K562 (cell line): Measurements from ENCODE around the gene SYCP1. TPM values are rescaled to one million over a fixed set of nuclear protein-coding genes. Genes with fewer than 3 reads are reported as not detected.

Source experiments
- ATAC-seq: fragments of 200-7000 bp; cut with Tn5 transposase; 3 replicates; pipeline ENCODE4 v1.9.1; 2020; ENCODE audit warnings: moderate library complexity
- BruUV-seq: library from RNA; stranded (reverse); fragments of 400-500 nt; replicated peaks from 2 replicates; lab custom pipeline; 2021; lab: Mats Ljungman, UMichigan
- CTCF ChIA-PET: fragments of 300-600 bp; formaldehyde crosslinking; extraction: SDS; loops from one replicate; lab custom pipeline; 2021; ENCODE audit warnings: low intra/inter-chr PET ratio; lab: Yijun Ruan, JAX
- POLR2A ChIA-PET: fragments of 300-600, 350-650 bp; sonication (Branson Sonifier 250); formaldehyde crosslinking; extraction: SDS; loops from one replicate; lab custom pipeline; 2021; ENCODE audit warnings: antibody characterized with exemption, inconsistent platforms; lab: Yijun Ruan, JAX
- DNase-seq, 4 experiments: peaks; one replicate each; pipeline versions ENCODE4 v3.0.0 to v3.0.0-alpha.2; 2011 to 2018; ENCODE audit warnings: low spot score in 3 of 4, mixed read lengths in 3 of 4; ENCODE audit errors: extremely low read depth in 1 of 4
- FAIRE-seq: peaks from 2 replicates; lab custom pipeline; 2011; peaks lifted over from hg19 to GRCh38; lab: Jason Lieb, UNC
- H2AFZ ChIP-seq: 2 replicates; pipeline ENCODE4 v1.6.0; 2011; ENCODE audit warnings: low read depth, low read length, control low read depth, inconsistent platforms
- H3K27ac ChIP-seq: fragments of 200-600 bp; 3 replicates; pipeline ENCODE4 v1.8.0; 2011; ENCODE audit warnings: low read depth, mild to moderate bottlenecking, control low read depth, inconsistent platforms, low read length, moderate library complexity, mixed read lengths; ENCODE audit errors: extremely low read depth
- H3K27me3 ChIP-seq, 2 experiments: fragments of 300-600 bp in 1 of 2; 2 replicates in 1 of 2; 3 replicates in 1 of 2; pipeline versions ENCODE4 v1.6.0 to v1.8.0; 2011; ENCODE audit warnings: inconsistent platforms in 2 of 2, low read length in 2 of 2, mild to moderate bottlenecking in 1 of 2, mixed read lengths in 1 of 2, moderate library complexity in 1 of 2; ENCODE audit not compliant: control insufficient read depth in 2 of 2, insufficient read depth in 2 of 2
- H3K36me3 ChIP-seq: fragments of 300-600 bp; 3 replicates; pipeline ENCODE4 v1.8.0; 2011; ENCODE audit warnings: mild to moderate bottlenecking, low read length, inconsistent platforms; ENCODE audit not compliant: control insufficient read depth, insufficient read depth
- H3K4me1 ChIP-seq, 2 experiments: fragments of 200-600 bp in 1 of 2; replicated peaks in 1 of 2; 2 replicates in 1 of 2; 3 replicates in 1 of 2; pipeline versions ENCODE4 v1.5.1 to v1.8.0; 2011; ENCODE audit warnings: inconsistent platforms in 2 of 2, low read length in 2 of 2, mild to moderate bottlenecking in 1 of 2, mixed read lengths in 1 of 2, moderate library complexity in 1 of 2; ENCODE audit not compliant: control insufficient read depth in 2 of 2, insufficient read depth in 2 of 2
- H3K4me2 ChIP-seq: 2 replicates; pipeline ENCODE4 v1.6.1; 2011; ENCODE audit warnings: low read length, control low read depth, inconsistent platforms, mixed read lengths; ENCODE audit not compliant: insufficient read depth
- H3K4me3 ChIP-seq: fragments of 200-600 bp; sonication (generic), shearing (Covaris generic); 2 replicates; pipeline ENCODE4 v1.5.1; 2016; ENCODE audit warnings: control low read depth, inconsistent platforms
- H3K79me2 ChIP-seq: fragments of 200-600 bp; 3 replicates; pipeline ENCODE4 v1.8.0; 2011; ENCODE audit warnings: low read length, inconsistent platforms; ENCODE audit not compliant: control insufficient read depth, insufficient read depth
- H3K9ac ChIP-seq, 2 experiments: 2 replicates each; pipeline versions ENCODE4 v1.6.0 to v1.6.1; 2011; ENCODE audit warnings: low read depth in 2 of 2, low read length in 2 of 2, control low read depth in 1 of 2, inconsistent platforms in 1 of 2, mild to moderate bottlenecking in 1 of 2, mixed read lengths in 1 of 2; ENCODE audit not compliant: insufficient read depth in 1 of 2
- H3K9me1 ChIP-seq: one replicate; pipeline ENCODE4 v1.6.0; 2011; ENCODE audit warnings: inconsistent platforms, mild to moderate bottlenecking, low read length, moderate library complexity; ENCODE audit not compliant: control insufficient read depth, insufficient read depth
- H3K9me3 ChIP-seq: replicated peaks from 2 replicates; pipeline ENCODE4 v1.5.1; 2011; ENCODE audit warnings: low read depth, low read length, inconsistent platforms; ENCODE audit not compliant: control insufficient read depth, insufficient read depth
- H4K20me1 ChIP-seq: replicated peaks from 2 replicates; pipeline ENCODE4 v1.6.1; 2011; ENCODE audit warnings: low read length, inconsistent platforms, mixed read lengths; ENCODE audit not compliant: control insufficient read depth, insufficient read depth
- CTCF ChIP-seq, 3 experiments: IDR thresholded peaks in 2 of 3; conservative IDR thresholded peaks in 1 of 3; 2 replicates each; pipeline ENCODE4 v1.5.1; 2011 to 2012; ENCODE audit warnings: low read length in 3 of 3, mild to moderate bottlenecking in 3 of 3, control low read depth in 2 of 3, improper control_type of control experiment in 1 of 3, inconsistent platforms in 1 of 3, low read depth in 1 of 3, mixed read lengths in 1 of 3, moderate library complexity in 1 of 3; ENCODE audit not compliant: insufficient read depth in 2 of 3
- RAD21 ChIP-seq, 2 experiments: fragments of 250-450 bp in 1 of 2; fragments of 450-650 bp in 1 of 2; sonication (Bioruptor Pico) in 1 of 2; formaldehyde crosslinking in 1 of 2; IDR thresholded peaks in 1 of 2; conservative IDR thresholded peaks in 1 of 2; 2 replicates each; pipeline versions ENCODE4 v1.4.0 to v1.8.0; 2020 to 2022; ENCODE audit warnings: mild to moderate bottlenecking in 2 of 2, moderate library complexity in 1 of 2
- ZBTB11 ChIP-seq, 3 experiments: fragments of 200-800 bp in 1 of 3; fragments of 250-450 bp in 1 of 3; fragments of 450-650 bp in 1 of 3; sonication (Bioruptor Pico) in 1 of 3; sonication (Bioruptor generic) in 1 of 3; formaldehyde crosslinking in 1 of 3; IDR thresholded peaks; 2 replicates each; pipeline versions ENCODE4 v1.6.1 to v1.8.0; 2016 to 2022; ENCODE audit warnings: mild to moderate bottlenecking in 2 of 3, missing genetic modification characterization in 2 of 3, missing compliant biosample characterization in 1 of 3, moderate library complexity in 1 of 3
- ZNF395 ChIP-seq: fragments of 200-800 bp; sonication (Bioruptor generic); IDR thresholded peaks from 2 replicates; pipeline ENCODE4 v1.6.1; 2017; ENCODE audit warnings: missing genetic modification characterization, missing compliant biosample characterization
- in situ Hi-C: fragments of 300-500 bp; cut with MboI; formaldehyde crosslinking; loops from 4 replicates; pipeline ENCODE4 v1.15.0; 2018; ENCODE audit warnings: inconsistent platforms, mixed read lengths
- intact Hi-C: fragments of 100-400 bp; cut with micrococcal nuclease; formaldehyde crosslinking; loops from 2 replicates; pipeline ENCODE4 v1.14.2; 2022
- polyA plus RNA-seq, 8 experiments: library from polyadenylated mRNA; depleted of rRNA in 4 of 8; stranded (reverse) in 5 of 8; unstranded in 3 of 8; fragments of >200 nt; fragmentation: Nextera tagmentation in 2 of 8; fragmentation: Illumina TruSeq in 1 of 8; extraction: Ambion mirVana in 2 of 8; extraction: Trizol in 1 of 8; gene quantifications; 2 replicates each; pipeline versions ENCODE4 v1.2.1 to v1.2.3, GENCODE V29; 2011 to 2014; ENCODE audit warnings: inconsistent platforms in 1 of 8, missing spikeins in 1 of 8
- total RNA-seq, 7 experiments: library from RNA; depleted of rRNA in 6 of 7; stranded (reverse); fragments of >200 nt in 6 of 7; fragmentation: Illumina TruSeq in 2 of 7; extraction: Trizol in 2 of 7; gene quantifications; 2 replicates each; pipeline versions ENCODE4 v1.2.1 to v1.2.3, GENCODE V29; 2011 to 2021; ENCODE audit warnings: low replicate concordance in 1 of 7

SYCP1 gene
- total and polyA plus RNA-seq, 9 of the 15 experiments (the other 6 are each of a cell fraction or from before 2014, with no cell fraction given), result not detected

- FAIRE-seq (no peak), DNase-seq (no peak), ATAC-seq (no peak)
- Histone ChIP-seq H4K20me1 (no peaks in the 10 kb centered on the region), H3K4me2 (no peak overlapping the region), H3K9me3 (no peaks in the 10 kb centered on the region), H3K27ac (no peak overlapping the region), H2AFZ (no peak overlapping the region), H3K4me1 (no peaks in the 10 kb centered on the region), H3K4me3 (no peak overlapping the region), H3K9me1 (no peaks in the 10 kb centered on the region), H3K27me3 (no peaks in the 10 kb centered on the region), H3K36me3 (no peaks in the 10 kb centered on the region), H3K79me2 (no peaks in the 10 kb centered on the region), H3K9ac (no peak overlapping the region)
- ChIA-PET POLR2A (no interaction called here), CTCF (interaction anchor here (1.2 kb wide), 1 partner anchor 62 kb away, joined by 5 read pairs; no protein-coding TSS in a partner anchor)
- no TSS peak for BruUV-seq
- intact Hi-C loops (no loop called here), in situ Hi-C loops (no loop called here)
- TF ChIP-seq ZNF395 (CRISPR knock-in tag), result no peak
- TF ChIP-seq CTCF (IDR thresholded peaks at IDR 0.05 in 2 of 3, conservative IDR thresholded peaks at IDR 0.05 in 1 of 3; ENCODE audit: insufficient read depth in 2 of 3, low read depth in 1 of 3, low read length in 3 of 3), result peak in 2 of 3 experiments; percentile 20 to 27; a peak in 1 of 6 replicates
- TF ChIP-seq ZBTB11 (CRISPR knock-in tag; IDR thresholded peaks at IDR 0.05), result 0 out of 6 replicates have a peak, but pooled peaks of 1 of the 3 experiments have one; percentile 17
- peak in 1 of 2 experiments; percentile 41; a peak in 2 of 4 replicates for TF ChIP-seq RAD21 (CRISPR knock-in tag; conservative IDR thresholded peaks at IDR 0.05 in 1 of 2, IDR thresholded peaks at IDR 0.05 in 1 of 2)
These were observed 187.0 kb downstream of the SYCP1 start for GRCh38 chr1:115041654-115042053.

Other genes starting within 250 kb of the SYCP1 start
- gene DENND2C, start 184.8 kb upstream of the SYCP1 start, total RNA-seq (2014; rRNA removed), result 0.16 and 0.23 TPM in 2 replicates
- gene DENND2C, start 184.8 kb upstream of the SYCP1 start, total RNA-seq (2014; rRNA removed; fragmentation: Illumina TruSeq; extraction: Trizol), result 0.25 and 0.35 TPM in 2 replicates
- 0.14 and 0.15 TPM in 2 replicates for gene DENND2C, start 184.8 kb upstream of the SYCP1 start, total RNA-seq (2015; rRNA removed; fragmentation: Illumina TruSeq; extraction: Trizol)
- 0.11 TPM in 2 replicates for gene DENND2C, start 184.8 kb upstream of the SYCP1 start, total RNA-seq (2021)
- 0.03 and 0.15 TPM in 2 replicates for gene DENND2C, start 184.8 kb upstream of the SYCP1 start, polyA plus RNA-seq (2011; rRNA removed)
- 0.10 and 0.15 TPM in 2 replicates for gene DENND2C, start 184.8 kb upstream of the SYCP1 start, polyA plus RNA-seq (2014; fragmentation: Illumina TruSeq; extraction: Trizol)
- under 1 TPM; 0.03 to 0.20 TPM for gene DENND2C, start 184.8 kb upstream of the SYCP1 start, polyA plus RNA-seq (2014; fragmentation: Nextera tagmentation; extraction: Ambion mirVana)
- 0.04 and 0.07 TPM in 2 replicates for gene DENND2C, start 184.8 kb upstream of the SYCP1 start, polyA plus RNA-seq (2014; rRNA removed)
- not detected in 2 replicates for gene AMPD1, start 159.3 kb upstream of the SYCP1 start, total RNA-seq (2014; rRNA removed)
- not detected in 2 replicates for gene AMPD1, start 159.3 kb upstream of the SYCP1 start, total RNA-seq (2014; rRNA removed; fragmentation: Illumina TruSeq; extraction: Trizol)
- not detected in 2 replicates for gene AMPD1, start 159.3 kb upstream of the SYCP1 start, total RNA-seq (2015; rRNA removed; fragmentation: Illumina TruSeq; extraction: Trizol)
- gene AMPD1, start 159.3 kb upstream of the SYCP1 start, total RNA-seq (2021), result not detected in 2 replicates
- gene AMPD1, start 159.3 kb upstream of the SYCP1 start, polyA plus RNA-seq (2011; rRNA removed), result 0.04 and 0.08 TPM in 2 replicates
- not detected in 2 replicates for gene AMPD1, start 159.3 kb upstream of the SYCP1 start, polyA plus RNA-seq (2014; fragmentation: Illumina TruSeq; extraction: Trizol)
- not detected for gene AMPD1, start 159.3 kb upstream of the SYCP1 start, polyA plus RNA-seq (2014; fragmentation: Nextera tagmentation; extraction: Ambion mirVana)
- 0.17 TPM in 1 of 2 replicates, not detected in the other for gene AMPD1, start 159.3 kb upstream of the SYCP1 start, polyA plus RNA-seq (2014; rRNA removed)
- gene NRAS, start 138.1 kb upstream of the SYCP1 start, total RNA-seq (2014; rRNA removed), result 48.8 and 54.0 TPM in 2 replicates
- 94.5 and 107 TPM in 2 replicates for gene NRAS, start 138.1 kb upstream of the SYCP1 start, total RNA-seq (2014; rRNA removed; fragmentation: Illumina TruSeq; extraction: Trizol)
- 75.7 and 84.1 TPM in 2 replicates for gene NRAS, start 138.1 kb upstream of the SYCP1 start, total RNA-seq (2015; rRNA removed; fragmentation: Illumina TruSeq; extraction: Trizol)
- gene NRAS, start 138.1 kb upstream of the SYCP1 start, total RNA-seq (2021), result 60.3 and 60.6 TPM in 2 replicates
- 56.1 and 76.7 TPM in 2 replicates for gene NRAS, start 138.1 kb upstream of the SYCP1 start, polyA plus RNA-seq (2011; rRNA removed)
- 64.2 and 75.4 TPM in 2 replicates for gene NRAS, start 138.1 kb upstream of the SYCP1 start, polyA plus RNA-seq (2014; fragmentation: Illumina TruSeq; extraction: Trizol)
- gene NRAS, start 138.1 kb upstream of the SYCP1 start, polyA plus RNA-seq (2014; fragmentation: Nextera tagmentation; extraction: Ambion mirVana), result 10 to 100 TPM; 58.2 to 79.7 TPM
- gene NRAS, start 138.1 kb upstream of the SYCP1 start, polyA plus RNA-seq (2014; rRNA removed), result 40.7 and 49.0 TPM in 2 replicates
- gene CSDE1, start 96.9 kb upstream of the SYCP1 start, total RNA-seq (2014; rRNA removed), result 403 and 417 TPM in 2 replicates
- 491 and 540 TPM in 2 replicates for gene CSDE1, start 96.9 kb upstream of the SYCP1 start, total RNA-seq (2014; rRNA removed; fragmentation: Illumina TruSeq; extraction: Trizol)
- 489 and 519 TPM in 2 replicates for gene CSDE1, start 96.9 kb upstream of the SYCP1 start, total RNA-seq (2015; rRNA removed; fragmentation: Illumina TruSeq; extraction: Trizol)
- 490 and 538 TPM in 2 replicates for gene CSDE1, start 96.9 kb upstream of the SYCP1 start, total RNA-seq (2021)
- gene CSDE1, start 96.9 kb upstream of the SYCP1 start, polyA plus RNA-seq (2011; rRNA removed), result 293 and 344 TPM in 2 replicates
- gene CSDE1, start 96.9 kb upstream of the SYCP1 start, polyA plus RNA-seq (2014; fragmentation: Illumina TruSeq; extraction: Trizol), result 404 and 453 TPM in 2 replicates
- gene CSDE1, start 96.9 kb upstream of the SYCP1 start, polyA plus RNA-seq (2014; fragmentation: Nextera tagmentation; extraction: Ambion mirVana), result 100 to 1,000 TPM; 174 to 365 TPM
- gene CSDE1, start 96.9 kb upstream of the SYCP1 start, polyA plus RNA-seq (2014; rRNA removed), result 250 and 262 TPM in 2 replicates
- 144 and 145 TPM in 2 replicates for gene SIKE1, start 74.2 kb upstream of the SYCP1 start, total RNA-seq (2014; rRNA removed)
- gene SIKE1, start 74.2 kb upstream of the SYCP1 start, total RNA-seq (2014; rRNA removed; fragmentation: Illumina TruSeq; extraction: Trizol), result 80.2 and 84.5 TPM in 2 replicates
- 63.6 and 67.4 TPM in 2 replicates for gene SIKE1, start 74.2 kb upstream of the SYCP1 start, total RNA-seq (2015; rRNA removed; fragmentation: Illumina TruSeq; extraction: Trizol)
- 76.3 and 80.8 TPM in 2 replicates for gene SIKE1, start 74.2 kb upstream of the SYCP1 start, total RNA-seq (2021)
- 91.1 and 98.0 TPM in 2 replicates for gene SIKE1, start 74.2 kb upstream of the SYCP1 start, polyA plus RNA-seq (2011; rRNA removed)
- 45.9 and 56.3 TPM in 2 replicates for gene SIKE1, start 74.2 kb upstream of the SYCP1 start, polyA plus RNA-seq (2014; fragmentation: Illumina TruSeq; extraction: Trizol)
- gene SIKE1, start 74.2 kb upstream of the SYCP1 start, polyA plus RNA-seq (2014; fragmentation: Nextera tagmentation; extraction: Ambion mirVana), result 10 to 100 TPM; 21.8 to 31.4 TPM
- gene SIKE1, start 74.2 kb upstream of the SYCP1 start, polyA plus RNA-seq (2014; rRNA removed), result 103 TPM in 2 replicates
- not detected in 2 replicates for gene TSHB, start 175.0 kb downstream of the SYCP1 start, total RNA-seq (2014; rRNA removed)
- not detected in 2 replicates for gene TSHB, start 175.0 kb downstream of the SYCP1 start, total RNA-seq (2014; rRNA removed; fragmentation: Illumina TruSeq; extraction: Trizol)
- gene TSHB, start 175.0 kb downstream of the SYCP1 start, total RNA-seq (2015; rRNA removed; fragmentation: Illumina TruSeq; extraction: Trizol), result not detected in 2 replicates
- not detected in 2 replicates for gene TSHB, start 175.0 kb downstream of the SYCP1 start, total RNA-seq (2021)
- not detected in 2 replicates for gene TSHB, start 175.0 kb downstream of the SYCP1 start, polyA plus RNA-seq (2011; rRNA removed)
- not detected in 2 replicates for gene TSHB, start 175.0 kb downstream of the SYCP1 start, polyA plus RNA-seq (2014; fragmentation: Illumina TruSeq; extraction: Trizol)
- not detected for gene TSHB, start 175.0 kb downstream of the SYCP1 start, polyA plus RNA-seq (2014; fragmentation: Nextera tagmentation; extraction: Ambion mirVana)
- not detected in 2 replicates for gene TSHB, start 175.0 kb downstream of the SYCP1 start, polyA plus RNA-seq (2014; rRNA removed)
- gene TSPAN2, start 234.6 kb downstream of the SYCP1 start, total RNA-seq (2014; rRNA removed), result not detected in 2 replicates
- not detected in 2 replicates for gene TSPAN2, start 234.6 kb downstream of the SYCP1 start, total RNA-seq (2014; rRNA removed; fragmentation: Illumina TruSeq; extraction: Trizol)
- gene TSPAN2, start 234.6 kb downstream of the SYCP1 start, total RNA-seq (2015; rRNA removed; fragmentation: Illumina TruSeq; extraction: Trizol), result not detected in 2 replicates
- not detected in 2 replicates for gene TSPAN2, start 234.6 kb downstream of the SYCP1 start, total RNA-seq (2021)
- gene TSPAN2, start 234.6 kb downstream of the SYCP1 start, polyA plus RNA-seq (2011; rRNA removed), result not detected in 2 replicates
- not detected in 2 replicates for gene TSPAN2, start 234.6 kb downstream of the SYCP1 start, polyA plus RNA-seq (2014; fragmentation: Illumina TruSeq; extraction: Trizol)
- gene TSPAN2, start 234.6 kb downstream of the SYCP1 start, polyA plus RNA-seq (2014; fragmentation: Nextera tagmentation; extraction: Ambion mirVana), result not detected
- not detected in 2 replicates for gene TSPAN2, start 234.6 kb downstream of the SYCP1 start, polyA plus RNA-seq (2014; rRNA removed)